HG02981 (cell line): ENCODE data around the gene DDT.
"Not testable (repeated sequence)": the region's sequence is repeated elsewhere in the genome, so short reads cannot be mapped to it uniquely, and the experiment has no call there.

Experiments
- ATAC-seq: cut with Tn5 transposase; IDR thresholded peaks from one replicate; pipeline ENCODE4 v1.9.1; 2021; ENCODE audit warnings: mild to moderate bottlenecking, moderate library complexity; ENCODE audit not compliant: unreplicated experiment

DDT gene

DNA sequence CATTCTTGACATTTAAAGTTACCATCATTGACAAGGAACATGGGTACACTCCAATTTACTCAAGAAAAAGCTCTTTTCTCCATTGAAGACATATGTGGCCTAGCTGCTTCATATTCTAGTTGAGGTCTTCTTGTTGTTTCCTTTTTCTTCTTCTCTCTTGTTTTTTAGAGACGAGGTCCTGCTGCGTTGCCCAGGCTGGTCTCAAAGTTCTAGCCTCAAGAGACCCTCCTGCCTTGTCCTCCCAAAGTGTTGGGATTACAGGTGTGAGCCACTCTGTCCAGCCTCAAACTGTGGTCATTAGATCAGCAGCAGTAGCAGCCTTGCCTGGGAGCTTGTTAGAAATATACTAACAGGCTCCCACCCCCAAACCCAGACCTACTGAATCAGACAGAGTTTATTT, 18.8 kb upstream of the DDT start:
- not testable (repeated sequence) for ATAC-seq

DNA sequence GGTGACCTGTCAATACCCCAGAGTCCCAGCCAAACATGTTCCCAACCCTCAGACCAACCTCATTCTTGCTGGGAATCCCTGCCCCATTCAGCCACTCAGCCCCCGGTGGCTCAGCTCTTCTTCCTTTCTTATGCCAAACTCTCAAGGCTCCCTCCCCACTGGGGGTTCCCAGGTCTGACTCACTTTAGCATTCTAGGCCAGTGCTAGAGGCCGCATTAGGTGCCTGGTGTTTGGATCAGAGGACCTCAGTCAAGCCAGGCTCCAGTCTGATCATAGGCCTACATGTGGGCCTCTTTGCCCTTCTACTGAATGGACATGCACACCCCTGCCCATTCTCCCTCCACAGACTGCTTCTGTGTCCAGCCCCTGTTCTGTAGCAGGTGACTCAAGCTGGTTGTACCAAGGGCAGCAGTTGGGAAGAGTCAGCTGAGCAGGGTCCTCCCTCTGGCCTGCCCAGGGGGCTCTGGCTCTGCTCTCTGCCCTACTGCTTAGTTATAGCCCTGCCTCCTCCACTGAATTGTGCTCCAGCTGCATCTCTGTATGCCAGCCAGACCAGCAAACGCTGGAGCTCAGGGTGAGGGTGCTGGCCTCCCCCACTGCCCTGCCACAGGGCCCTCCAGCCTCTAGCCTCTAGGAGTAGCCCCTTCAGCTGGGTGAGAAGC, 15.5 kb upstream of the DDT start:
- not testable (repeated sequence) for ATAC-seq

GRCh38 chr22:23986538-23987178, 12.4 kb upstream of the DDT start:
- not testable (repeated sequence) for ATAC-seq

- not testable (repeated sequence) for ATAC-seq
Observed at GRCh38 chr22:23986089-23986488, 11.8 kb upstream of the DDT start.

GRCh38 chr22:23984430-23984829, 10.2 kb upstream of the DDT start:
- no peak for ATAC-seq

- ATAC-seq: not testable (repeated sequence)
Observed at GRCh38 chr22:23980567-23980966, 6.3 kb upstream of the DDT start.

DNA sequence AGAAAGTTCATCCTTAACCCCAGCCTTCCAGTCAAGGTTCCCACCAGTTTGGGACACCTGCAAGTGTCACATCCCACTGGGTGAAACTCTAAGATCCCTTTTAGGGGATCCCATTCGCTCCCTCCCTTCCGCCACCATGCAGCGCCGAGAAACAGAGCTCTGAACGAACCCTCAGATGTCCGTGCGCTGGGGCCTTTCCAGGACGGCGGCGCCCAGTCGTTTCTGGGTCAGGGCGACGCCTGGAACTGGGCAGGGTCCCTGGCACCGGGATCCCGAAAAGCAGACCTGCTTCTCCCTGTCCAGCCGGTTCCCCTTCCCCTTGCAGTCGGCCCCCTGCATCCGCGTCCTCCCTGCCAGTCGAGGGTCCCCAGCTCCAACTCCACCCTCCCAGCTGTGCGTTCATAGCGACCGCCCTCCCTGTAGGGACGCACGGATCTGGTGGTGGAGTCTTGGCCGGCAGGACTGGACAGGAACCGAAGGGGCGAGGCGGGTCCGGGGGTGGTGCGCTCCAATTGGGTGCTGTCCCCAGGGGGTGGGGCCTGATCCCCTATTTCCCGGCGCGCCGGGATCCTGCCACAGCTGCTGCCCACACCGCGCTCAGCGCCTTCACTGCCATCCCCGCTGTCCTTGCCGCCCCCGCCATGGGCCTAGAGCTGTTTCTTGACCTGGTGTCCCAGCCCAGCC, 5.5 kb upstream of the DDT start, which contains the start of gene GSTT2:
GSTT2 (plus strand) TSS at position 578 of the 684 bp plus-strand sequence.
- not testable (repeated sequence) for ATAC-seq

DNA sequence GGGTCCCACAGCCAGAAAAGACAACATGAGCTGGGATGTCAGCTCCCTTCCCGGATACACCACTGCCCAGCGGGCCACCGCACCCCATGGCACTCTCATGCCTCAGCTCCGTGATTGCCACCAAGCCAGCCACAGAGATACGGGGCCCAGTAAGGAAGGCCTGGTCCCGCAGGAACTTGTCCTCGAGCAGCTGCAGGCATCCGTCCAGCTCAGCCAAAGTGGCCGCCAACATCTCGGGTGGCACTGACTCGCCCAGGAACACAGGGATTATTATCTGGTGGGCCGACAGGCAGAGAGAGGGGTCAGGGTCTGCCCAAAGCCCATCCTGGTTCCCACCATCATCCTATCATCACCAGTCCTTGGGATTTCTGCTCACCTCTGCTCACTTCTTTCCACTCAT, 3.1 kb upstream of the DDT start:
- not testable (repeated sequence) for ATAC-seq

DNA sequence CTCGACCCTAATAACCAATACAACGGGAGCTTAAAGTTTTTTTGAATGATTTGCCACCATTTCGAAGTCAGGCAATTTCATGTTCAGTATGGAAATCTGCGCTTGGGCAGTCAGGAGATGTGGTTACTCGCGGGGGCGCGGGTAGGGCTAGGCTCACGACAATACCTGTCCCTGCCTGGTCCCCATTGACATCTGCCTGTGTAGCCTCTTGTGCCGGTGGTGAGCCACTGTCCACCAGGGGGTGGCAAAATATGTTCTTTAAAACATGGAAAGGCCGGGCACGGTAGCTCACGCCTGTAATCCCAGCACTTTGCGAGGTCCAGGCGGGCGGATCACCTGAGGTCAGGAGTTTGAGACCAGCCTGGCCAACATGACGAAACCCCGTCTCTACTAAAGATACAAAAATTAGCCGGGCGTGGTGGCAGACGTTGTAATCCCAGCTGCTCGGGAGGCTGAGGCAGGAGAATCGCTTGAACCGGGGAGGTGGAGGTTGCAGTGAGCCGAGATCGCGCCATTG, 653 bp upstream of the DDT start:
- peak; percentile 25 for ATAC-seq

- not testable (repeated sequence) for ATAC-seq
Observed at GRCh38 chr22:23971927-23972326, 2.3 kb downstream of the DDT start.

- ATAC-seq: no peak
Observed at GRCh38 chr22:23970816-23971486, 3.3 kb downstream of the DDT start.

- no peak for ATAC-seq
Observed at GRCh38 chr22:23970201-23970641, 4.0 kb downstream of the DDT start.

GRCh38 chr22:23969071-23969470, 5.2 kb downstream of the DDT start:
- ATAC-seq: no peak

DNA sequence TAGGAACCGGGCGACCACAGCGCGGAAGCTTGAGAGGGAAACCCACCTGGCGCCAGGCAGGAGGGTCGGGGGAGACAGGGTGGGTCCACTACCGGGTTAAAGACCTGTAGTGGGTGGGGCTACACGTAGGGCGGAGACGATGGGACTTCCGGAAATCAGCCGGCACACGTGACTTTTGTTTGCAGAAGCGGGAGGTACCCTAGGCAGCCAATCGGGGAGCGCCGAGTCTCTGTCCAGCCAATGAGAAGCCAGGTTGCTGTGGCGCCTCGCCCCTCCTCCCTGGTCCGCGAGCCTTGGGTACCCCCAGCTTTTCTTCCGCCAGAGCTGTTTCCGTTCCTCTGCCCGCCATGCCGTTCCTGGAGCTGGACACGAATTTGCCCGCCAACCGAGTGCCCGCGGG, 7.7 kb downstream of the DDT start, which contains the start of gene DDTL:
DDTL (plus strand) TSS at position 321 of the 400 bp plus-strand sequence; CDS start at position 348, 27 bp downstream.
- ATAC-seq: peak; percentile 93

- ATAC-seq: not testable (repeated sequence)
Observed at GRCh38 chr22:23966094-23966493, 8.1 kb downstream of the DDT start.

GRCh38 chr22:23961084-23961771, 13.0 kb downstream of the DDT start, which contains the start of gene GSTT2B:
TSS of gene GSTT2B (minus strand) at chr22:23961195. CDS start at chr22:23961131, 64 bp downstream.
- ATAC-seq: not testable (repeated sequence)

GRCh38 chr22:23956301-23956900, 17.8 kb downstream of the DDT start:
- not testable (repeated sequence) for ATAC-seq

DNA sequence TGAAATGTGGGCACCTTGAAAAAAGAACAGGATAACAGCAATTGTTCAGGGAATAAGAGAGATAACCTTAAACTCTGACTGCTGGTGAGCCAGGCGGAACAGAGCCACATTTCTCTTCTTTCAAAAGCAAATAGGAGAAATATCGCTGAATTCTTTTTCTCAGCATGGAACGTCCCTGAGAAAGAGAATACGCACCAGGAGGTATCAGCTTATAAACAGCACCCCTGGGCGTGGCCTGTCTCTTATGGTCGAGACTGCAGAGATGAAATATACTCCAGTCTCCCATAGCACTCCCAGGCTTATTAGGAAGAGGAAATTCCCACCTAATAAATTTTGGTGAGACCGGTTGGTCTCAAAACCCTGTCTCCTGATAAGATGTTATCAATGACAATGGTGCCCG, 18.4 kb downstream of the DDT start:
- ATAC-seq: not testable (repeated sequence)

DNA sequence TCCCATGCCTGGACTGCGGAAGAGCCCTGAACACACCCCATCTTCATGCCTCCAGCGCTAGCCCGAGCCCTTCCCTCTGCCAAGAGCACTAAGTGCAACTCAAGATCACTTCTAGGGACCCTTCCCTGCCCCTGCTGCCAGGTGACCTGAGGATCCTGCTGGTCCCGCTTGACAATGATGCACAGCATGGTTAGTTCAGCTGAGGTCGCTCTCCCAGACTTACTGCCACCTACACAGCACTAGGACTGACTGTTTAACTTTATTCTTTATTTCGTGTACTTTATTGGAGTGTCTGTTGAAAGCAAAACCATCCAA, 19.3 kb downstream of the DDT start:
- not testable (repeated sequence) for ATAC-seq
